A549 (cell line): ENCODE measurements around the gene RAB26. TPM values are rescaled to one million over a fixed set of nuclear protein-coding genes. Genes with fewer than 3 reads are reported as not detected.
A peak's percentile ranks its signal among the peaks of the same experiment; 100 is the strongest.
"Not testable (repeated sequence)": the region's sequence is repeated elsewhere in the genome, so short reads cannot be mapped to it uniquely, and the experiment has no call there.

Experiments used
- ATAC-seq, 2 experiments: fragments of 200-7000 bp in 1 of 2; fragments of >200 bp in 1 of 2; cut with Nextera tagmentation in 1 of 2; cut with Tn5 transposase in 1 of 2; 3 replicates each; pipeline versions ENCODE4 v1.8.0 to v1.9.1; 2018 to 2020; ENCODE audit warnings: mild to moderate bottlenecking in 1 of 2, moderate library complexity in 1 of 2
- CTCF ChIA-PET: fragments of 300-600 bp; sonication (Branson Sonifier 250); formaldehyde crosslinking; extraction: SDS; loops from one replicate; lab custom pipeline; 2021; ENCODE audit warnings: antibody characterized with exemption, inconsistent platforms; lab: Yijun Ruan, JAX
- POLR2A ChIA-PET: fragments of 350-600 bp; formaldehyde crosslinking; extraction: SDS; loops from one replicate; lab custom pipeline; 2021; ENCODE audit warnings: antibody characterized with exemption, inconsistent platforms; lab: Yijun Ruan, JAX
- DNase-seq, 2 experiments: peaks; one replicate each; pipeline versions ENCODE4 v3.0.0 to v3.0.0-alpha.2; 2011 to 2016; ENCODE audit warnings: low read depth in 1 of 2, low spot score in 1 of 2
- FAIRE-seq: peaks from 2 replicates; lab custom pipeline; 2011; peaks lifted over from hg19 to GRCh38; lab: Jason Lieb, UNC
- H3K27ac ChIP-seq, 2 experiments: fragments of >200 bp; sonication (Bioruptor Twin); formaldehyde crosslinking; 3 replicates each; pipeline ENCODE4 v1.5.1; 2016 to 2017
- H3K4me1 ChIP-seq: fragments of >200 bp; sonication (Bioruptor Twin); formaldehyde crosslinking; 3 replicates; pipeline ENCODE4 v1.6.1; 2016
- H3K4me2 ChIP-seq: fragments of >200 bp; sonication (Bioruptor Twin); formaldehyde crosslinking; 3 replicates; pipeline ENCODE4 v1.6.1; 2016
- H3K4me3 ChIP-seq: fragments of >200 bp; sonication (Bioruptor Twin); formaldehyde crosslinking; 3 replicates; pipeline ENCODE4 v1.5.1; 2016
- H3K9me3 ChIP-seq: fragments of >200 bp; sonication (Bioruptor Twin); formaldehyde crosslinking; 3 replicates; pipeline ENCODE4 v1.6.1; 2016
- BHLHE40 ChIP-seq: IDR thresholded peaks from 2 replicates; pipeline ENCODE4 v1.6.1; 2012; ENCODE audit warnings: low read depth, low read length, inconsistent platforms
- ESRRA ChIP-seq: fragments of 150-350 bp; IDR thresholded peaks from 2 replicates; pipeline ENCODE4 v1.6.1; 2014; ENCODE audit warnings: mild to moderate bottlenecking, low read length, borderline replicate concordance
- FOXS1 ChIP-seq: fragments of 250-450 bp; sonication (Bioruptor Pico); IDR thresholded peaks from 2 replicates; pipeline ENCODE4 v1.5.0; 2020; ENCODE audit warnings: mild to moderate bottlenecking, moderate library complexity
- MAFK ChIP-seq: fragments of 450-650 bp; IDR thresholded peaks from 2 replicates; pipeline ENCODE4 v1.6.1; 2014; ENCODE audit not compliant: partially characterized antibody
- NR3C1 ChIP-seq: fragments of >200 bp; sonication (Bioruptor Twin); formaldehyde crosslinking; IDR thresholded peaks from 3 replicates; pipeline ENCODE4 v1.6.1; 2017
- PHF8 ChIP-seq: fragments of 200-600 bp; sonication (generic); IDR thresholded peaks from 2 replicates; pipeline ENCODE4 v1.6.1; 2016; ENCODE audit warnings: low read depth, mild to moderate bottlenecking, antibody characterized with exemption, moderate library complexity, borderline replicate concordance
- RFX5 ChIP-seq: fragments of 450-650 bp; IDR thresholded peaks from 2 replicates; pipeline ENCODE4 v1.7.1; 2014; ENCODE audit warnings: antibody characterized with exemption, mild to moderate bottlenecking, moderate library complexity
- WGBS: methylation state at CpG from one replicate; pipeline ENCODE4 v1.1.6; 2017; ENCODE audit errors: missing lambda C conversion rate; 5-methylcytosine and 5-hydroxymethylcytosine counted together
- polyA plus RNA-seq, 4 experiments: library from polyadenylated mRNA; depleted of rRNA in 3 of 4; stranded (reverse); fragments of >200 nt; fragmentation: RNase III in 1 of 4; extraction: RNeasy Plus Mini Kit Qiagen cat#74134 plus additional on column Dnase treatment in 1 of 4; gene quantifications; 2 replicates in 3 of 4; 3 replicates in 1 of 4; pipeline ENCODE4 v1.2.3, GENCODE V29; 2011 to 2017
- TF ChIP-seq, protein P1 (sequence below): fragments of >200 bp; sonication (Bioruptor Twin); formaldehyde crosslinking; IDR thresholded peaks from 2 replicates; pipeline ENCODE4 v1.6.1; 2016
- TF ChIP-seq, protein P2 (sequence below): fragments of >200 bp; sonication (Bioruptor Twin); formaldehyde crosslinking; IDR thresholded peaks from 3 replicates; pipeline ENCODE4 v1.5.1; 2016

RAB26 gene
- polyA plus RNA-seq, 2 of the 4 experiments (the other 2 are of a cell fraction) = 6.7 TPM

DNA sequence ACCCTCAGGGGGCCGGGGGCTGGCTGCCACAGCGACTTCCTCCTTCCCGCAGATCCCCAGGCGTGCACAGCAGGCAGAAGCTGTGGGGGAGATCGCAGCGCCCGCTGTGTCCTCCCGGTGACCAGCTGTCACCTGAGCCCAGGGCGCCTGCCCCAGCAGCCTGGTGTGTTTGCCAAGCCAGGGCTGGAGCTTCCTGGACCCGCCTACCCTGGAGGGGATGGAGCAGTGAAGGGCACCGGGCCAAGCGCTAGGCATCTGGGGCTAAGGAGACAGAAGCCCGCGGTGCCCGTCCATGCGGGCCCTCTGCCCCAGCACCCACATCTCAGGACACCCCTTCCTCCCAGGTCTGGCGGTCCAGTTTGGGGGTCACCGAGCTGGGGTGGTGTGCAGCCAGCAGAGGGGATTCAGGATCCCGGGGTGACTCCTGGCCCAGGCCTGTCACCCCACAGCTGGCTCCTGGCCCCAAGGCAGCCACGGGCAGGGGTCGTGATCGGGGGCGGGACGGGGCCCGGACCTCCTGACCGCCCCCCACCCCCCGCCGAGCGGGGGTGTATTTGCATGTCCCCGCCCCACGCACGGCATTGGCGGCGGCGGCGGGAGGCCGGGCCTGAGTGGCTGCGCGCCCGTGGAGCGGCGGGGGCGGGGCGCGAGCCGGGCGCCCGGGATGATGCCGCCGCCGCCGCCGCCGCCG is at the start of gene RAB26 (continued):
- TF ChIP-seq PHF8 = no peak
- TF ChIP-seq BHLHE40 = no peak
- TF ChIP-seq, protein P1, sequence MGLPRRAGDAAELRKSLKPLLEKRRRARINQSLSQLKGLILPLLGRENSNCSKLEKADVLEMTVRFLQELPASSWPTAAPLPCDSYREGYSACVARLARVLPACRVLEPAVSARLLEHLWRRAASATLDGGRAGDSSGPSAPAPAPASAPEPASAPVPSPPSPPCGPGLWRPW = no peak
- TF ChIP-seq ESRRA = no peak
- TF ChIP-seq FOXS1 (CRISPR knock-in tag) = no peak

DNA sequence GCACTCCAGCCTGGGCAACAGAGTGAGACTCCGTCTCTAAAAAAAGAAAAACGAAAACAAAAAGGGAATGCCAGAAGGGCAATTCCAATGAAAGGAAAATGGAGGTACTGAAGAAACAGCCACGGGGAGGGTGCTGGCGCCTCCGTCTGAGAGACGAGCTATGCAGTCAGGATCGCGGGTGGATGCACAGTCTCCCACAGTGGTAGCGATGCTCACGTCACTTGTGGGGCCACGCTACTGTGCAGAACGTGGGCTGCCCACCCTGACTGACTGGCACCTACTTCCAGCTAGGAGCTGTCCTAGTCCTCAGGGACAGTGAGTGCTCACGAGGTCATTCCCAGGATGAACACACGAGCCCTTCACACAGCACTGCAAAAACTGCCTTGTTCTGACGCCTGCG is 46.8 kb upstream of the RAB26 start:
- H3K4me2 ChIP-seq, DNase-seq, ATAC-seq, H3K4me3 ChIP-seq, FAIRE-seq, H3K9me3 ChIP-seq, H3K27ac ChIP-seq, H3K4me1 ChIP-seq, CTCF ChIA-PET, POLR2A ChIA-PET: not testable (repeated sequence)
- 94% methylated on average over 12 of the region's 16 CpGs for WGBS

DNA sequence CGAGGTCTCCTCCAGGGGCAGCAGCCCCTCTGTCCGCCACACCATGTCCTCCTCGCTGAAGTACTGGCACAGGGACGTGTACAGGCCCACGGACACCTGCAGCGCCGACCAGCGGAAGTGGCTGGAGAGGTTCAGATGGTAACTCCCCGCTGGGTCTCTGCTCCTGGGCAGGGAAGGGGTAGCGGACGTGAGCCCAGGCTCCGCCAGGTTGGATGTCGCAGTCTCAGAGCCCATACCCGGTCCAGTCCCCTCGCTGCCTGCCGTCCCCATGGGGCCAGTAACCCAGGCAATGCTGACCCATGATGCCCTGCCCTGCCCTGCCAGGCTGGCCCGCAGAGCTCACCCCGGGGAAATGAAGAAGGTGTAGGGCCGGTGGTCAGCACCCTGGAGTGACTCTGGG is 46.0 kb upstream of the RAB26 start:
- Histone ChIP-seq H3K4me3 (no peak overlapping the region), H3K4me1 (no peaks in the 10 kb centered on the region), H3K9me3 (no peaks in the 10 kb centered on the region), H3K4me2 (no peak overlapping the region), H3K27ac (no peak overlapping the region)
- DNase-seq (no peak), FAIRE-seq (no peak), ATAC-seq (no peak)
- CTCF ChIA-PET = no interaction called here
- TF ChIP-seq, protein P2, sequence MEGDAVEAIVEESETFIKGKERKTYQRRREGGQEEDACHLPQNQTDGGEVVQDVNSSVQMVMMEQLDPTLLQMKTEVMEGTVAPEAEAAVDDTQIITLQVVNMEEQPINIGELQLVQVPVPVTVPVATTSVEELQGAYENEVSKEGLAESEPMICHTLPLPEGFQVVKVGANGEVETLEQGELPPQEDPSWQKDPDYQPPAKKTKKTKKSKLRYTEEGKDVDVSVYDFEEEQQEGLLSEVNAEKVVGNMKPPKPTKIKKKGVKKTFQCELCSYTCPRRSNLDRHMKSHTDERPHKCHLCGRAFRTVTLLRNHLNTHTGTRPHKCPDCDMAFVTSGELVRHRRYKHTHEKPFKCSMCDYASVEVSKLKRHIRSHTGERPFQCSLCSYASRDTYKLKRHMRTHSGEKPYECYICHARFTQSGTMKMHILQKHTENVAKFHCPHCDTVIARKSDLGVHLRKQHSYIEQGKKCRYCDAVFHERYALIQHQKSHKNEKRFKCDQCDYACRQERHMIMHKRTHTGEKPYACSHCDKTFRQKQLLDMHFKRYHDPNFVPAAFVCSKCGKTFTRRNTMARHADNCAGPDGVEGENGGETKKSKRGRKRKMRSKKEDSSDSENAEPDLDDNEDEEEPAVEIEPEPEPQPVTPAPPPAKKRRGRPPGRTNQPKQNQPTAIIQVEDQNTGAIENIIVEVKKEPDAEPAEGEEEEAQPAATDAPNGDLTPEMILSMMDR = no peak
- TF ChIP-seq NR3C1 (no peak), MAFK (no peak), RFX5 (no peak)
- POLR2A ChIA-PET = interaction anchor here (0.7 kb wide), 1 partner anchor 70 kb away, joined by 3 read pairs; no protein-coding TSS in a partner anchor
- 92% methylated on average over 17 of the region's 19 CpGs for WGBS

DNA sequence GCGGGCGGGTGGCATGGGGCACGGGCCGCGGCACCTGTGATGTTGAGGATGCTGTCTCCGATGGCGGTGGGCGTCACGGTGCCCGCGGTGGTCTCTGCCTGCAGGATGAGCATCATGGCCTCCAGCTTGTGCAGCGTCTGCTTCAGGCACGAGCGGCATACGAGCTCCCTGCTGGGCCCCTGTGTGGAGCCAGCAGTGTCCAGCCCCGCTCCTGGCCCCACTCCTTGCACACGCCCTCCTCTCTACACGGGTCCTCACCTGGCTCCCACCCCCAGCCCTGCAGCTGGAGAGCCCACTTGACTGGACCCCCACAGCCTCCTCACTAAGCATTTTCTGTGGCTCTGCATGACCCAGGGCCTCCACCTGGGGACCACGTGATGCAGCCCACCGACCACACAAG is 44.0 kb upstream of the RAB26 start:
- peak; percentile 53 to 58 for ATAC-seq
- WGBS = 85% methylated on average over 7 of the region's 20 CpGs
- H3K27ac ChIP-seq, H3K4me1 ChIP-seq, H3K4me3 ChIP-seq, FAIRE-seq, CTCF ChIA-PET, H3K4me2 ChIP-seq, POLR2A ChIA-PET, H3K9me3 ChIP-seq, DNase-seq: not testable (repeated sequence)

DNA sequence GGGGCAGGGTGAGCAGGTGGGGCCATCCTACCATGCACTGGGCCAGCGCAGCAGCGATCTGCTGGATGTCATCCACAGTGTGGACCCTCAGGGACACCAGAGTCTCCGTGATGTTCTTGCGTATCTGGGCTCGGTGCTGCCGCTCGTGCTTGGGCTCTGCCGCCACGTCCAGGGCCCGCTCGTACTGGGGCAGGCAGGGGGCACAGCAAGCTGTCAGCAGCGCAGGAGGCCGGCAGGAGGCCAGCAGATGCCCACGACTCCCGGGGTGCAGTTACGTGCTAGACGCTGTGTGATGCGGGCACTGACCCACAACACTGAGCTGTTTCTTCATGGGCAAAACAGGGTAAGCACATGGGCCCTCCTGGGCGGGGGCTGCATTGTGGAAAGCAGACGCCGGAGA is 43.1 kb upstream of the RAB26 start:
- H3K4me2 ChIP-seq, DNase-seq, ATAC-seq, H3K9me3 ChIP-seq, H3K4me1 ChIP-seq, H3K4me3 ChIP-seq, FAIRE-seq, POLR2A ChIA-PET, H3K27ac ChIP-seq: not testable (repeated sequence)
- CTCF ChIA-PET = interaction anchor here (1.1 kb wide), 1 partner anchor 35 kb away, joined by 4 read pairs; no protein-coding TSS in a partner anchor
- WGBS = 96% methylated on average over 9 of the region's 21 CpGs

DNA sequence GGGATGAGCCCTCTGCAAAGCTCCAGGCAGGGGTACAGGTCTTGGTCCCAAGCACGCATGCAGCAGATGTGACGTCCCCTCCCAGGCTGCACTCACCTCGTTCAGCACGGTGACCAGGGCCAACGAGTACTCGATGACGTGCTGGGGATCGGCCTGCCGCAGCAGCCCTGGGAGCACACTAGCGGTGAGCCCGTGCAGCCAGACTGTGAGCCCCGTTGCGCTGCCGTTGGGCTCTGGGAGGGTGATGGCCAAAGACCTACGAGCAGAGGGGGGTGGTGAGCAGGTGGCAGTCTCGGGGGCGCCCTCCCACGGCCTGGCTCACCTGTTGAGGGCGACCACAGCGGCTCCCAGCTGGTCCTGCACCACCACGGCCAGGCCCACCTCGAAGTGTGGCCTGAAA is 42.7 kb upstream of the RAB26 start:
- WGBS = 84% methylated on average over 10 of the region's 22 CpGs
- not testable (repeated sequence) for H3K4me2 ChIP-seq, H3K27ac ChIP-seq

DNA sequence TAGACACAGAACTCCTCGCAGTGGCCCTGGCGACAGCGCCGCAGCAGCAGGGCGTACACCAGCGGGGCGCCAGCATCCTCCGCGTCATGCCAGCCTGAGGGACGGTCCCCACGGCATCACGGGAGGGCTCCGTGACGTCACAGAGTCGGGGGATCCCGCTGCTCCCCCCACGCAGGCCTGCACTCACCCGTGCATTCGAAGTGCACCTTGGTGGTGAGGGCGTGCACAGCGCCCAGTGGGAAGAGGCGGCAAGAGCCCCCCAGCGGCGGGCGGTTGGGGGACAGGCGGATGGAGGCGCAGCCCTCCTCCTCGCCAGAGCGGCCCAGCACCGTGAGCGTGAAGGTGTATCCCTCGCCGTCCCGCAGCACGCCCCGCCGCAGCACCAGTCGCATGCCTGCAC is 42.2 kb upstream of the RAB26 start:
- not testable (repeated sequence) for ATAC-seq

More for the DNA sequence above, 42.7 kb upstream of the RAB26 start:
- H3K4me3 ChIP-seq, H3K9me3 ChIP-seq, H3K4me1 ChIP-seq, ATAC-seq, FAIRE-seq, POLR2A ChIA-PET: not testable (repeated sequence)
- DNase-seq = peak in 1 of 2 experiments; percentile 0
- CTCF ChIA-PET = interaction anchor here (1.1 kb wide), 1 partner anchor 35 kb away, joined by 4 read pairs; no protein-coding TSS in a partner anchor

DNA sequence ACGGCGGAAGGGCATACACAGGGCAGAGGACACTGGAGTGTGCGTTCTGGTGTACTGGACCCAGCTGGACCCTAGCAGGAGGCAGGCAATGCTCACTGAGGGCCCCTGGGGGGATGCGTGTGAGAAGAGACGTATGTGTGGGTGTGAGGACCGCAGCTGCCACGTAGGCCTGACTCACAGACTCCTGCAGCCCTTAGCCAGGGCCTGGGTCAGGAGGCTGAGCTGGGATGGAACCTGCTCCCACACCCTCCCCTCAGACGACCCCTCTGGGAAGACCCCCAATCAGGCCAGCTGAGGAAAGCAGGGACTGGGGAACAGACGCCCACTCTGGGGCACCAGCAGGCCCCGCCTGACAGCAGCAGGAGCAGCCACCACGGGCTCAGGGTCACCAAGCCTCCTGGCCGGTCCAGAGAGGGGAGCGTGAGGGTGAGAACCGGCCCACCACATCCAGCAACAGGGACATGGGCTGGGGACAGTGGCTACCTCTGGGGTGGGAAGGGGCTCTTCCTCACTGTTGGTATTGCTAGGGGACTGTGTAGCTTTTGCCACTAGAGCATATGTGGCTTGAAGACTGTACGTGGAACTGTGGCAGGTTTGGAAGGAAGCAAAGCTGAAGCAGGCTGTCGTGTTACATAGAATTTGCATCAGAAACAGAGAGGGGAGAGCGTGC is 41.2 kb upstream of the RAB26 start:
- WGBS = 82% methylated on average over 14 of the region's 17 CpGs
- DNase-seq (peak in 1 of 2 experiments; percentile 5), ATAC-seq (peak; percentile 43 to 48; a peak in 4 of 6 replicates)
- H3K27ac ChIP-seq, FAIRE-seq, H3K4me3 ChIP-seq, H3K9me3 ChIP-seq, POLR2A ChIA-PET, H3K4me2 ChIP-seq, CTCF ChIA-PET, H3K4me1 ChIP-seq: not testable (repeated sequence)

More for the DNA sequence above, 42.2 kb upstream of the RAB26 start:
- FAIRE-seq, DNase-seq, H3K27ac ChIP-seq, H3K4me2 ChIP-seq, POLR2A ChIA-PET, CTCF ChIA-PET, H3K4me1 ChIP-seq, H3K4me3 ChIP-seq, H3K9me3 ChIP-seq: not testable (repeated sequence)
- 98% methylated on average over 24 of the region's 38 CpGs for WGBS

DNA sequence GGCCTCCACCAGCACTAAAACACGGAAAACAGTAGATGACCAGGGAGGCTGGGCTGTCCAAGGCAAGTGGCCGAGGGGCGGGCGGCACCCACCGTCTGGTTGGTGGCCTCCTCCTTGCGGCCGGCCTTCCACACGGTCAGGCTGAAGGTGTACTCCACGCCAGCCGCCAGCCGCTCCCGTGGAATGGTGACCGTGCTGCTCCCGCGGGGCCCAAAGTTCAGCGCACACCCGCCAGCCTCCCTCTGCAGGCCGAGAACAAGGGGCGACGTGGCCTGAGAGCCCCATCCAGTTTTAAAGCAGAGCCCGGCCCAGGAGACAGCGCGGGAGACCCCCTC is 40.7 kb upstream of the RAB26 start:
- POLR2A ChIA-PET, H3K4me3 ChIP-seq, H3K27ac ChIP-seq, CTCF ChIA-PET, DNase-seq, H3K9me3 ChIP-seq, H3K4me2 ChIP-seq, FAIRE-seq, H3K4me1 ChIP-seq: not testable (repeated sequence)
- 92% methylated on average over 8 of the region's 23 CpGs for WGBS
- peak; percentile 25; a peak in 5 of 6 replicates for ATAC-seq
